Brain pericyte (primary cell): ENCODE measurements around the gene BORCS8.
A peak's percentile ranks its signal among the peaks of the same experiment; 100 is the strongest.
"Not testable (repeated sequence)": the region's sequence is repeated elsewhere in the genome, so short reads cannot be mapped to it uniquely, and the experiment has no call there.

ENCODE experiments used
- DNase-seq: peaks from one replicate; pipeline ENCODE4 v3.0.0-alpha.2; 2012; ENCODE audit warnings: low read depth, low spot score

Gene BORCS8

DNA sequence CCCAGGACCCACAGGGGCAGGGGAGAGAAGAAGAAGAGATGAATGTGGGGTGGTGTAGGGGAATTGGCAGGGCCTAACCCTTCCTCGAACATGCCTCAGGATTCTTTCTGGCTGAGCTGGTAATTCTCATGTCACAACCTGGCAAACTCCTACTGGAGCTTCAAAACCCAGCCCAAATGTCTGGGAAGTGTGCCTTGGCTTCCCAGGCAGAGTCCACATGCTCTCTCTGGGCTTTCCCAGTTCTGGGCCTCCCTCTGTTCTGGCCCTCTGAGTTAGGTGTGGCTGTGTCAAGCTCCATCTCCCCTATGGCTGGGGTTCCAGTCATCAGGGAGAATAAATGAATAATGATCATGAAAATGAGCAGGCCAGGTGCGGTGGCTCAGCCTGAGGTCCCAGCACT lies 42.5 kb downstream of the BORCS8 start:
- no peak for DNase-seq

DNA sequence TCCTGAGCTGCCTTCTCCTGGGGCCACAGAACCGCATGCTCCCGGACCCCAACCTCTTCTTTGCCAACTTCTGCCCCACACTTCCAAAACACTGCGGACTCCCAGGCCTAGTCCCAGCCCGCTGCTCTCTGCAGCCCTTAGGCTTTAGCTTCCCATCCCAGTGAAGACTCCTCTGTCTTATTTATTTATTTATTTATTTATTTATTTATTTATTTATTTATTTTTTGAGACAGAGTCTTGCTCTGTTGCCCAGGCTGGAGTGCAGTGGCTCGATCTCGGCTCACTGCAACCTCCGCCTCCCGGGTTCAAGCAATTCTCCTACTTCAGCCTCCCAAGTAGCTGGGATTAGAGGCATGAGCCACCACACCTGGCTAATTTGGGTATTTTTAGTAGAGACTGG lies 43.4 kb downstream of the BORCS8 start:
- DNase-seq: not testable (repeated sequence)

DNA sequence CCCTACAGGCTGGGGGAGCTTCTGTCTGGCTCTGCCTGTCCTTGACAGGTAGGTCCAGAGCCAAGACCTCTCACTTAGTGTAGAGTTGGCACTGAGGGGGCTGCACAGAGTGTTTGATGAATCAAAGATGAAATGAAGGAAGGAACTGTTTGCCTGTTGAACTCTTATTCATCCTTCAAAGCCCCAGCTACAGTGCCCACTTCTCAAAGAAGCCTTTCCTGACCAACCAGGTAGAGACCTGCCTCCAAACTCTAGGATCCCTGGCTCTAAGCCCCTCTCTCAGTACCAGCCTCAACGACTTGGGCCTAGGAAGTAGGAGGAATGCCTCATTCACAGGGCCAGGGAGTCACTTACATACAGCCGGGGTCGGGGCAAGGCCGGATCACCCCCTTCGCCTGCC lies 44.6 kb downstream of the BORCS8 start:
- no peak for DNase-seq

DNA sequence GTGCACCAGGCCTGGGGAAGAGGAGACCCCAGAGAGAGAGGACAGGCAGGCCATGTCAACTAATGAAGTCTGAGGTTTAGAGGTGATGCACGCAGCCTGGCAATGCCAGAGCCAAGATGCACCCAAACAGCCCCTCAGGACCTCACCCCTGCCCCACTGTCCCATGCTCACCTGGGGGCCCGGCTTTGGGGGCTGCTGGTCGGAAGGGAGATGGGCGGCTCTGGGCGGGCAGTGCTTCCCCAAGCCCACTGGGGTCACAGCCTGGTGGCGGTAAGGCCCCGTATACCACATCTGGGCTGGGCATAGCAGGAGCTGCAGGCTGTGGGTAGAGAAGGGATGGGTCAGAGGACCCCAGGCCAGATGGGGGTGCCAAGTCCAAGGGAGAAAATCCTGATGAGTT lies 45.1 kb downstream of the BORCS8 start:
- no peak for DNase-seq

DNA sequence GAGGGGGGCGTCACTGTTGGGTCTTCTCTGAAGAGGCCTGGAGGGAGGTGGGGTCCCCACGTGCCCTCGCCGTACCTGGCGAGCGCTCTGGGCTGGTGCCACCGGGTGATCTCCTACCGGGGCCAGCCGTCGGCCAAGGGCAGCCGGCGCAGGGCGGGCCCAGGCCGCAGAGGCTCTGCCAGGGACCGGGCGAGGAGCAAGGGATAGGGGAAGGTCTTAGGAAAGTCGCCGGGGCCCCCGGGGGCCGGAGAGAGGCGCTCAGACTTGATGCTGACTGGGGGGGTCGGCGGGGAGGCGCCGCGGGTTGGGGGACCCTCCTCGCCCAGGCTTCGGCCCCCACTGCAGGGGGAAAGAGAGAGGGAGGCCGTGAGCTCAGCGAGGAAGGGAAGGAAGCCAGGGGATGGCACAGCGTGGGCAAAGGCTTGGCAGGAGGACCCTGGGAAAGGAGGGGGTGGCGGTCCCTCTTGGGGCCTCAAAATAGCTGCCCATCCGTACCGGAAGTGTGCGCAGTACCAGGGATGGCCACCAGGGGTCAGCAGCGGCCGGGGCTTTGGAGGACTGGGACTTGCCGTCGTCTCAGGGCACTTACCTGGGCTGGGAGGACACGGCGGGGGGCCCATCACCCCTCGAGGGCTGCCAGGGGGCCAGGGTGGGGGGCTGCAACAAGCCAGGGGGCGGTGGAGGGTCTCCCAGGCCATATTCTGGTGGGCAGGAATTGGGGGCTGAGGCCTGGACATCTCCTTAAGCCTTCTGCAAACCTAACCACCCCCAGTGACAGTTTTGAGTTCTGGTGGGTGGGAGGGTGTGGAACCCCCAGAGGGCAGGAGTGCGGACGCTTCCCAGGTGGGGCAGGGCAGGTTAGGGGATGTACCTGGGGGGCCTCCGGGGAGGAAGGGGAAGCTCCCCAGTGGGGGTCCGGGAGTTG lies 46.0 kb downstream of the BORCS8 start:
- DNase-seq: peak; percentile 18

DNA sequence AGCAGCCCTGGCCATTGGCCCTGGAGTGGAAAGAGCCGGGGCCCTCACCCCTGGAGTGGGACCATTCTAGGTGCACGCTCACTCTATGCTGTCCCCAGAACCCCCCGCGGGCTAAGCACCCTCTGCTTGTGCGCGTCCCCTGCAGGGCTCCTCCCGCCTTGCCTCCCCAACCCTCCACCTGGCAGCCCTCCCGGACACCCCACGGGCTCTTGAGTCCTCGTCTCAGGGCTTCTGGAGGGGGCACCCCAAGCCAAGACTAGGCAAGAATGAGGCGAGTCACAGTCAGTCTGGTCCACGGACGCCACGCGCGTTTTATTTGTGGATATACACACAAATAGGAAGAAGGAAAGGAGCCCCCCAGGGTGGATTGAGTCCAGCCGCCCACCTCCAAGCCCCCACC lies 46.7 kb downstream of the BORCS8 start:
- no peak for DNase-seq

DNA sequence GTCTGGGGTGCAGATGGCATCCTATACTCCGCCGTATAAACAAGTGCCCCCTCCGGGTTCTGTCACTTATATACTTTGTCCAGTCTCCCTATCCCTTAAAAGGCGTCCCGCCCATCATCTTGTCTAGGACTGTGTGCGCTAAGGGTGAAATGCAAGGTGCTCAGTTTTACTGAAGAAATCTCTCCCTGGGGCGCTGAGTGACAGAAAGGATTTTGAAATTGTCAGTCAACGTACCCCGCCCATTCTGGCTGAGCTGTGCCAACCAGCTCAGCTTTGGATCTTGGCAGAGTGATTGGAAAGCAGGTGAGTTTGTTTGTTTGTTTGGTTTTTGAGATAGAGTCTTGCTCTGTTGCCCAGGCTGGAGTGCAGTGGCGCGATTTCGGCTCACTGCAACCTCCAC lies 49.6 kb downstream of the BORCS8 start:
- no peak for DNase-seq

DNA sequence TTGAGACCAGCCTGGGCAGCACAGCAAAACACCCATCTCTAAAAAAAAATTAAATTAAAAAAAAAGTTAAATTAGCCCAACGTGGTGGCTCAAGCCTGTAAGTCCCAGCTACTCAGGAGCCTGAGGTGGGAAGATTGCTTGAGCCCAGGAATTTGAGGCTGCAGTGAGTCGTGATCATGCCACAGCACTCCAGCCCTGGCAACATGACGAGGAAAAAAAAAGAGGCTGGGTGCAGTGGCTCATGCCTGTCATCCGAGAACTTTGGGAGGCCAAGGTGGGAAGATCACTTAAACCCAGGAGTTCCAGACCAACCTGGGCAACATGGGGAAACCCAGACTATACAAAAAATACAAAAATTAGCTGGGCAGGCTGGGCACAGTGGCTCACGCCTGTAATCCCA lies 51.5 kb downstream of the BORCS8 start:
- DNase-seq: no peak

DNA sequence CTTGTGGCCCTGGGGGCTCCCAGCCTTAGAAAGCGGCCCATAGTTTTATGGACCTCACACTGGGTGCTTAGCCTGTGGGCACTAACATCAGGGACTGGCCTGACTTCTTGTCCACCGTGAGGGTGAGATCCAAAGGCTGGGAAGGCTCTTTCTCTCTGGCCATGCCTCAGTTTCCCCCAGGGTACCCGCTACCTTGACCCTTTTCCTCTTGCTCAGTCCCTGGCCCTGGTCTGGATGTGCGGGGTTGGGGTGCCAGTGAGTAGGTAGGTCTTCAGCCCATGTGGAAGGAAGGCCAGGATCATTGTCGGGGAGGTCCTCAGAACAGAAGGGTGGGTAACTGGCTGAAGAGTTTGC lies 52.1 kb downstream of the BORCS8 start:
- no peak for DNase-seq

DNA sequence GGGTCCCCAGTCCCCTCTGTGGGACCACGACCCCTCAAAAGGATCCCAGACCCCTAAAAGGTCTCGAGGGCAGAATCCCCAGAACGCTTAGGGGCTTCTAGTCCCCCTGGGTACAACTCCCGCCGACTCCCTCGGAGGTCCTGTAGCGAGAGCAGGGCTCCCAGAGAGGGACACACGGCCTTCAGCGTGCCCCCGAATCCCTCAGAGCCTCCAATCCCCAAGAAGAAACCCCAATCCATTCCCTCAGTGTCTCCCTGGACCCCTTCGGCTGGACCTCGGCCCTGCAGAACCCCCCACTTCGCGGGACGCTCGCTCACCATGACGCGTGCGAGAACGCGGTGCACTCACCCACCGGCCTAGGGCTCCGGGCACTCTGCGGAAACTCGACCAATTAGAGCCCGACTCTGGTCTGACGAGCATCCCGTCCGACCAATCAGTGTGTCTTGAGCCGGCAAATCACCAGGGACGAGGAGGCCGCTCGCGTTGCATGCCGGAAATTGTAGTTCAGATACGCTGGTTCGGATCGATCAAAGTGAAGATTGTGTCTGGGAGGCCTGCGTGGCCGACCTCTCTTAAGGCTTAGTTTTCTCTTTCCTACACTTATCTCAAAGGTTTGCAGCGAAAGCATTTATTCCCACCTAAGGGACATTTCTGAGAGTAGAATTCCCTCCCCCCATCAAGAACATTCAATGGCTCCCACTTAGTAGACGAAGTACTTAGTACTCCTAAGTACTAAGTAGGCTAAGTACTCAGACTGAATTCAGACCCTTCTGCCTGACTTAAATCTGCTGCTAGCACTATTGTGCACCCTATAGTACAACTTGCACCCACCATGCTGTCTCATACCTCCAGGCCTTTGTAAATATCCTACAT lies 53.6 kb downstream of the BORCS8 start, which contains the start of gene TMEM161A:
Gene TMEM161A, minus strand, starts transcription at position 370 of the 873 bp plus-strand sequence. Its CDS starts 50 bp downstream, at position 320.
- peak; percentile 94 for DNase-seq

DNA sequence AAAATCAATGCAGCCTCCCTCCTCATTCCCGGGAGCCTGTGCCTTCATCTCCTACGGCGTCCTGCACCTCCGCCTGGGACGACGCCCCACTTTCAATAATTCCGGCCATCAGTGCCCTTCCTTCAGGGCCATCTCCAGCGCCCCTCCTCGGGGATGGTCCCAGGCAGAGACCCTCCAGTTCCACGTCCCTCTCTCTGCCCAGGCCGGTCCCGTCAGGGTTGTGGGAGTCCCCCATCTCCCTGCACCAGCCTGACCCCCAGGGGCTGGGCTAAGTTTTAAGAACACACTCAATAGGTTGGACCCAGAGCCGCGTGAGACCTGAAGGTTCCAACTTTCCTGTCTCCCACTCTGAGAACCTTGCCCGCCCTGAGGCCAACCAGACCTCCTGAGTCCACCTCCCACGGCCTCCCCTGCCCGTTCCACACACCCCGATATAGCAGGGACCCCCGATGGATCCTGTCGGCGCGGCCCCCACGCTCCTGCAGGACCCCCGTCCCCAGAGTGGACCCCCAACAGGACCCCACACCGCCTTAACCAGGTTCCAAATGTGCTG lies 54.3 kb downstream of the BORCS8 start:
- no peak for DNase-seq

DNA sequence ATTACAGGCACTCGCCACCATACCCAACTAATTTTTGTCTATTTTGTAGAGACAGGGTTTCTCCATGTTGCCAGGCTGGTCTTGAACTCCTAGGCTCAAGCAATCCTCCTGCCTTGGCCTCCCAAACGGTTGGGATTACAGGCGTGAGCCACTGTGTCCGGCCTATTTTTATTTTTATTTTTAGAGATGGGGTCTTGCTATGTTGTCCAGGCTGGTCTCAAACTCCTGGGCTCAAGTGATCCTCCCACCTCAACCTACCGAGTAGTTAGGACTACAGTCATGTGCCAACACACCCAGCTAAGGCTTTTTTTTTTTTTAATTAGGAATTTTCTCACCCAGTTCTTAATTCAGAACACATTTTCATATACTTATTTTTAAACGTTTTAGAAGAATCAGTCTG lies 56.2 kb downstream of the BORCS8 start:
- DNase-seq: not testable (repeated sequence)

DNA sequence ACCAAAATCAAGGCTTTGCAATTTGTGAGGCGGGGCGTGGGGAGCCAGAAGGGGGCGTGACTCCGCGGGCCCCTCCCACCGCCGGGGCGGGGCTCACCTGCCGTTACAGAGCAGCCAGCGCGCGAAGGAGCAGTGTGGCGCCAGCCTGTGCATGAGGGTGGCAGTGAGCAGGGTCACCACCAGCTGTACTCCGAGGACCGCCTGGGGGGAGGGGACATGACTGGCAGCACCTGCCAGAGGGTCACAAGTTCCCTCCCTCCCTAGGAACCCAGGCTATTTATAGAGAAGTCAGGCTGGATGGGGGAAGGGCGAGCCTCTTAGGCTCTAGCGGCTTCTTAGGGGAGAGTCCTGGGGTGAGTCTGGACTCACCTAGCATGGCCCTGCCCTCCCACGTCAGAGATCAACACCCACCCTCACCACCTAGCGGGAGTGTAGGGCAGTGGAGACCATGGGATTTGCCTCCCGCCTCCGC lies 57.2 kb downstream of the BORCS8 start:
- DNase-seq: no peak

DNA sequence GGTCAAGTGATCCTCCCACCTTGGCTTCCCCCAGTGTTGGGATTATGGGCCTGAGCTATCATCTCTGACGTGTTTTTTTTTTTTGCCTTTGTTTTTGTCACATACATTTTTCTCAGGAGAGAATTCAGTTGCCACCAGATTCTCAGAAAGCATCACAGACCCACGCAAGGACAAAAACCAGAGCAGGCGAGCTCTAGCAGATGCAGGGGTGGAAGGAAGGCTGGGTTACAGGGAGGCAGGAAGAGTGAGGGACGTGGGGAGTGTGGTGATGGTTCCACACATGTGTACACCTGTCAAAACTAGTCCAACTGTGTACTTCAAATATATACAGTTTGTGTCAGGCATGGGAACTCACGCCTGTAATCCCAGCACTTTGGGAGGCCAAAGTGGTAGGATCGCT lies 58.0 kb downstream of the BORCS8 start:
- no peak for DNase-seq

DNA sequence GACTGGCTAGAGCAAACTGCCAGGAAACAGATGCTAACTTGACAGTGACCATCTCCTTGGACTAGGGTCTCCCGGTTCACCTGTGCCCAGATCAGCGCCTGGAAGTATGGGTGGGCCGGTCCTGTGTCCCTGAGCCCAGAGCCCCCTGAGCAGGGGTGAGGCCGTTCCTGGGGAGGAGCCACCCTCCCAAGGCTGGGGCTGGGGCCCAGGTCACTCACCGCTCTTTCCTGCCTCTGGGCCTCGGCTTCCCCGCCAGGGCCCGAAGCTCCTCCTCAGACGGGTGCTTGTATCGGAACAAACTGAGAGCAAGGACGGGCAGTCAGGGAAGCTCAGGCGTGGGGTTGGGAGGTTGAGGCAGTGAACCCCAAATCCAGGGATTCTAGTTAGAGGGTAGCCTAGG lies 59.0 kb downstream of the BORCS8 start:
- DNase-seq: no peak

DNA sequence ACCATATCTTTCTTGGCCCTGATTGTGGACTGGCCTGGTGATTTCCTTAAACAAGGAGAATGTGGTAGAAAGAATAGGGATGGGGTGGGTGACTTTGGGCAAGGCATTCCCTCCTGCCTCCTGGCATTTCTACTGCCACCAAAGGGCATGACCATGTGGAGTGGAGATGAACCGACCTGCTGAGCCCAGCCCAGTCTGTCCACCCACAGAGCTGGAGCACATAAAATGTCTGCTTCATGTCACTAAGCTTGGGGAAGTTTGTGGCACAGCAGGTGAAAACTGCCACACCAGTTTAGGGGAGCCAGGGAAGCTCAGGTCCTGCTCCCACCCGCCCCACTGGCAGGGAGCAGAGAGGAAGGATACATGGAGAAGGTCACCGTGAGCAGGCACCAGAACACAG lies 60.0 kb downstream of the BORCS8 start:
- no peak for DNase-seq
